ENCODE results near the gene DUOX1. TPM values are rescaled to one million over a fixed set of nuclear protein-coding genes. Genes with fewer than 3 reads are reported as not detected.

The DUOX1 gene
- polyA plus RNA-seq, 1 of the 3 experiments (the other 2 are of a cell fraction): not detected

DNA sequence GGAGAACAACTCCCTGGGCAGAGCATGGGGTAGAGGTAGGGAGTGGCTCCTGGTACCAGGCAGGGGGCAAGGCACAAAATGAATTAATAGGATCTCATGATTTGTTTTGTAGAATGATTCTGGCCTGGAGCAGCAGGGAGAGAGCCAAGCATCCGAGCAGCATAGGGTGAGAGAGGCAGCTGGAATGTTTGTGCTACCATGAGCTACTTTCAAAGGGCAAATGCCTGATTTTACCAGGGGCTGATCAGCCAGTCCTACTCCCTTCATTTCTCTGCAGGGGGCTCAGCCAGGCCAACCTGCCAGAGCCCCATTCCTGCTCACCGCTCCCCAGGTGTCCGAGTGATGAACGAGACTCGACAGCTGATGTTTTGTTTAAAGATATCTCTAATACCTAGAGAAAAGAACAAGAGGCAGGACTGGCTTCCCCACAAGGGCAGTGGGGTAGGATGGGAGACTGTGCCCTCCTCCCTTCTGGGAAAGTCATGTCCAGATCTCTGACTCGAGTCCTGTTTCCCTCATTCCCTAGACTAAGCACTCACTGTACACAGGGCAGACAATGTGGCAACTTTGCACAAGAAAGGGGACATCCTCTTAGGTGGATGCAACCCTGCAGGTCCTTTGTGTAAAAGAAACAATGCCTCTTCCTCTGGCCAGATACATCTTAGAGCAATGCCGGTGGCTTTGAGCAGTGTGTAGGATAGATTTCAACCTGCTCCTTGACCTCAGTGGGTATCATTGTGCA is 28.7 kb upstream of the DUOX1 start:
- Histone ChIP-seq H3K36me3 (replicated peaks in 1 of 2; ENCODE audit: control insufficient read depth in 1 of 2, insufficient read depth in 2 of 2, low read length in 1 of 2) (no peaks in the 10 kb centered on the region), H3K9ac (no peak overlapping the region), H3K27ac (ENCODE audit: low read depth in 2 of 2, low read length in 1 of 2) (no peak overlapping the region), H3F3A (replicated peaks; ENCODE audit: insufficient read depth) (no peaks in the 10 kb centered on the region), H2AFZ (ENCODE audit: low read depth) (no peak overlapping the region), H3K4me2 (no peak overlapping the region), H3K4me3 (ENCODE audit: low read depth in 2 of 2, low read length in 1 of 2) (no peak overlapping the region), H3K79me2 (ENCODE audit: insufficient read depth) (no peaks in the 10 kb centered on the region), H3K9me3 (no peaks in the 10 kb centered on the region), H4K20me1 (ENCODE audit: insufficient read depth) (no peaks in the 10 kb centered on the region), H3K4me1 (ENCODE audit: control insufficient read depth in 1 of 2, insufficient read depth in 2 of 2, low read depth in 1 of 2, low read length in 1 of 2) (no peaks in the 10 kb centered on the region), H3K27me3 (ENCODE audit: insufficient read depth) (peaks cover 9% of the 10 kb centered on the region; the same call in 1 of the 2 replicates), H3K9me2 (no peaks in the 10 kb centered on the region)
- ChIA-PET CTCF (interaction anchor here (1.2 to 2.2 kb wide), 2 partner anchors 11 to 17 kb away, joined by 5 to 8 read pairs; no protein-coding TSS in a partner anchor), POLR2A (no interaction called here)
- TF ChIP-seq FOXM1 (IDR thresholded peaks at IDR 0.05; ENCODE audit: low read depth) (no peak), YY1 (IDR thresholded peaks at IDR 0.05; ENCODE audit: low read depth) (no peak), EP300 (IDR thresholded peaks at IDR 0.05; ENCODE audit: borderline replicate concordance in 1 of 2, low read depth in 1 of 2, low read length in 1 of 2) (no peak), MEF2A (IDR thresholded peaks at IDR 0.05; ENCODE audit: borderline replicate concordance, low read depth) (no peak), SMC3 (IDR thresholded peaks at IDR 0.05; ENCODE audit: low read depth, low read length) (no peak), RFX5 (IDR thresholded peaks at IDR 0.05; ENCODE audit: low read length) (no peak), FOSL2 (IDR thresholded peaks at IDR 0.05; ENCODE audit: borderline replicate concordance, low read depth) (no peak), FOXJ3 (CRISPR knock-in tag; IDR thresholded peaks at IDR 0.05) (no peak), TEAD4 (IDR thresholded peaks at IDR 0.05; ENCODE audit: borderline replicate concordance, insufficient read depth) (no peak), GABPA (IDR thresholded peaks at IDR 0.05; ENCODE audit: low read depth) (no peak), EZH2phosphoT487 (IDR thresholded peaks at IDR 0.05; ENCODE audit: borderline replicate concordance, low read depth) (no peak)
- TF ChIP-seq, protein P1, sequence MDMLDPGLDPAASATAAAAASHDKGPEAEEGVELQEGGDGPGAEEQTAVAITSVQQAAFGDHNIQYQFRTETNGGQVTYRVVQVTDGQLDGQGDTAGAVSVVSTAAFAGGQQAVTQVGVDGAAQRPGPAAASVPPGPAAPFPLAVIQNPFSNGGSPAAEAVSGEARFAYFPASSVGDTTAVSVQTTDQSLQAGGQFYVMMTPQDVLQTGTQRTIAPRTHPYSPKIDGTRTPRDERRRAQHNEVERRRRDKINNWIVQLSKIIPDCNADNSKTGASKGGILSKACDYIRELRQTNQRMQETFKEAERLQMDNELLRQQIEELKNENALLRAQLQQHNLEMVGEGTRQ (IDR thresholded peaks at IDR 0.05; ENCODE audit: borderline replicate concordance, low read depth, low read length): no peak
- TF ChIP-seq, protein P2, sequence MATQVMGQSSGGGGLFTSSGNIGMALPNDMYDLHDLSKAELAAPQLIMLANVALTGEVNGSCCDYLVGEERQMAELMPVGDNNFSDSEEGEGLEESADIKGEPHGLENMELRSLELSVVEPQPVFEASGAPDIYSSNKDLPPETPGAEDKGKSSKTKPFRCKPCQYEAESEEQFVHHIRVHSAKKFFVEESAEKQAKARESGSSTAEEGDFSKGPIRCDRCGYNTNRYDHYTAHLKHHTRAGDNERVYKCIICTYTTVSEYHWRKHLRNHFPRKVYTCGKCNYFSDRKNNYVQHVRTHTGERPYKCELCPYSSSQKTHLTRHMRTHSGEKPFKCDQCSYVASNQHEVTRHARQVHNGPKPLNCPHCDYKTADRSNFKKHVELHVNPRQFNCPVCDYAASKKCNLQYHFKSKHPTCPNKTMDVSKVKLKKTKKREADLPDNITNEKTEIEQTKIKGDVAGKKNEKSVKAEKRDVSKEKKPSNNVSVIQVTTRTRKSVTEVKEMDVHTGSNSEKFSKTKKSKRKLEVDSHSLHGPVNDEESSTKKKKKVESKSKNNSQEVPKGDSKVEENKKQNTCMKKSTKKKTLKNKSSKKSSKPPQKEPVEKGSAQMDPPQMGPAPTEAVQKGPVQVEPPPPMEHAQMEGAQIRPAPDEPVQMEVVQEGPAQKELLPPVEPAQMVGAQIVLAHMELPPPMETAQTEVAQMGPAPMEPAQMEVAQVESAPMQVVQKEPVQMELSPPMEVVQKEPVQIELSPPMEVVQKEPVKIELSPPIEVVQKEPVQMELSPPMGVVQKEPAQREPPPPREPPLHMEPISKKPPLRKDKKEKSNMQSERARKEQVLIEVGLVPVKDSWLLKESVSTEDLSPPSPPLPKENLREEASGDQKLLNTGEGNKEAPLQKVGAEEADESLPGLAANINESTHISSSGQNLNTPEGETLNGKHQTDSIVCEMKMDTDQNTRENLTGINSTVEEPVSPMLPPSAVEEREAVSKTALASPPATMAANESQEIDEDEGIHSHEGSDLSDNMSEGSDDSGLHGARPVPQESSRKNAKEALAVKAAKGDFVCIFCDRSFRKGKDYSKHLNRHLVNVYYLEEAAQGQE (IDR thresholded peaks at IDR 0.05; ENCODE audit: low read depth, low read length): no peak
- TF ChIP-seq, protein P3, sequence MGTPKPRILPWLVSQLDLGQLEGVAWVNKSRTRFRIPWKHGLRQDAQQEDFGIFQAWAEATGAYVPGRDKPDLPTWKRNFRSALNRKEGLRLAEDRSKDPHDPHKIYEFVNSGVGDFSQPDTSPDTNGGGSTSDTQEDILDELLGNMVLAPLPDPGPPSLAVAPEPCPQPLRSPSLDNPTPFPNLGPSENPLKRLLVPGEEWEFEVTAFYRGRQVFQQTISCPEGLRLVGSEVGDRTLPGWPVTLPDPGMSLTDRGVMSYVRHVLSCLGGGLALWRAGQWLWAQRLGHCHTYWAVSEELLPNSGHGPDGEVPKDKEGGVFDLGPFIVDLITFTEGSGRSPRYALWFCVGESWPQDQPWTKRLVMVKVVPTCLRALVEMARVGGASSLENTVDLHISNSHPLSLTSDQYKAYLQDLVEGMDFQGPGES (IDR thresholded peaks at IDR 0.05; ENCODE audit: low read depth, low read length): no peak
- WGBS (ENCODE audit: low lambda C conversion rate): 54% methylated on average over 6 of the region's 7 CpGs
- DNase-seq: no peak
